NCI-H1048 (cell line): Measurements from ENCODE around the gene HTR3B.
"Not testable (repeated sequence)": the region's sequence is repeated elsewhere in the genome, so short reads cannot be mapped to it uniquely, and the experiment has no call there.

Experiments used
- DNase-seq: peaks from one replicate; lab custom pipeline; 2025; lab: John Stamatoyannopoulos, UW

HTR3B gene

GRCh38 chr11:113946162-113946561 is 41.6 kb downstream of the HTR3B start:
- DNase-seq = not testable (repeated sequence)

- no peak for DNase-seq
These were observed 43.4 kb downstream of the HTR3B start for GRCh38 chr11:113947994-113948393.

GRCh38 chr11:113949891-113950290 is 45.3 kb downstream of the HTR3B start:
- no peak for DNase-seq

DNA sequence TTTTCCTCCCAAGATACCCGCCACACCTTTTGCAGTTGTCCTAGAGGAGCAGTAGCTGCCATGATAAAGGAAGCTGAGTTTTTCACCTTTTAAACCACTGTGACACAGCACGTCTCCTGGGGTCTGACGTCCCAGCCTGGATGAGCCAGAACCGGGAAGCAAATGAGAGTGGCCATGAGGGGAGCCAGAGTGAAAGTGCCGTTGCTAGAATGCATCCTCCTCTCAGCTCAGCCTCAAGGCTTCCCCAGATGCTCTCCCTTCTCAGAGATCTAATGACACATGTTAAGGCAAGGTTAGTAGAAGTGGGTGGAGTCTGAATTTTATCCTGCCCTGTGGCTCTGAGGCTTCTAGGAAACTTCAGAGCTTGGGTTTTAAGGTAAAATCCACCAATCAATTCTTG is 46.9 kb downstream of the HTR3B start:
- no peak for DNase-seq

DNA sequence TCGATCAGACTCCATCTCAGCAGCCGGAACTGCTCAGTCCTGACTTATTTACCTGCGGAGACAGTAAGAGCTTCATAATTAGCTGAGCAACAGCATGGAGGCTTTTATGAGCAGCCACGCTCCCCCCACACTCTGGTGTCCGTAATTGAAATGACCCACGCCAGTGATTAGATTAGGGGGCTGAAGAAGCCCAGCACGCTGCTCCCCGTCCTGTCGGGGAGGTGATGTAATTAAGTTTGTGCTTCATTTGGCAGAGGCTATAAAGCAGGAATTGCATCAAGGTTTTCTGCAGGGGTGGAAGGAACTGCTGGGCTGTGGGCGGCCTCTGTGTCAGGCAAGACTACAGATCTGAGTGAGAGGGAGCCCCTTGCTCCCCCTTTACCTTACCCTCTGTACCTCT is 47.5 kb downstream of the HTR3B start:
- DNase-seq = no peak

DNA sequence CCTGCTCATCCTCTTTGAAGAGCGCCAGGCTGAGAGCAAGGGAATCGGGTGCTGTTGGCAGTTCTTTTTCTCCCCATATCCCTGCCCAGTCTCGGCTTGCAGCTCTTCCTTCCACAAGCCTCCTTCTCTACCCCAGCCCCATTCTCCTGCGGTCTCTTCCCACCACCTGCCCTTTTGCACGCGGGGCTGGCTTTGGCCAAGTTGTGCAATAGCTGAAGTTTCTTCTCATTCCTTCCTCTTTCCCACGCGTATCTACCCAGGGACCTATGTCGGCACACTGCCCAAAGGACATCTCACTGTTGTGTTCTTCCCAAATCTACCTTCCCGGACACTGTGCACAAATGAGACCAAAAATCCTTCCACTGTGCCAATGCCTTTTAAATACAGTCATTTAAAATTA is 48.0 kb downstream of the HTR3B start:
- no peak for DNase-seq

DNA sequence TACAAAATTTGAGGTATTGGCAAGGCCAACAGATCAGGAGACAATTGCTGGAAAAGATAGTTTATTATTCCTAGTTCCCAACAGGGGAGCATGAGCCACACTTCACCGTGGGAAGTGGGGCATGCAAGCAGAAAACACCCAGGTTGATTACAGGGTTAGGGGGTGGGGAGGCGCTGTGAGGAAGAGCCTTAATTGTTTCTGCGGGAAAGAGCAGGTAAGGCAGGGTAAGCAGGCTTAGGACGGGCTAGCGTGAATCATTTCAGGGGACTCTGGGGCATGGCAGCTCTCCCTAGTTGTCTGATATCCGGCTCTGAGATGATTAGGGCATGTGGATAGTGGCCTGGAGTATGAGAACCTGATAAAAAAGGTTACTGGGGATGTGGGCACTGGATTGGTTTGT is 49.6 kb downstream of the HTR3B start:
- DNase-seq = no peak

- no peak for DNase-seq
These were observed 52.4 kb downstream of the HTR3B start for GRCh38 chr11:113956986-113957385.

GRCh38 chr11:113960702-113961330 is 56.2 kb downstream of the HTR3B start:
- no peak for DNase-seq

DNA sequence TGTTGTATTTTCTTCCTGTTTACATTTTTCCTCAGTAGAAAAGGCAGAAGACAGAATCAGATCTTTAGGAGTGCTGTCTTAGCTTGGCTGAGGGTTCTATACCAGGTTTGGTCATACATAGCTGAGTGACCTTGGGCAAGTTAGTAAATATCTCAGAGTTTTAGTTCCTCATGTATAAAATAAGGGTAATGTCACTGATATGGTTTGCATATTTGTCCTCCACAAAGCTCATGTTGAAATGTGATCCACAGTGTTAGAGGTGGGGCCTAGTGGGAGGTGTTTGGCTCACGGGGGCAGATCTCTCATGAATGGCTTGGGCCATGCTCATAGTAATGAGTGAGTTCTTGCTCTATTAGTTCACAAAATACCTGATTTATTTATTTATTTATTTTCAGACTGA is 62.8 kb downstream of the HTR3B start:
- DNase-seq = no peak

DNA sequence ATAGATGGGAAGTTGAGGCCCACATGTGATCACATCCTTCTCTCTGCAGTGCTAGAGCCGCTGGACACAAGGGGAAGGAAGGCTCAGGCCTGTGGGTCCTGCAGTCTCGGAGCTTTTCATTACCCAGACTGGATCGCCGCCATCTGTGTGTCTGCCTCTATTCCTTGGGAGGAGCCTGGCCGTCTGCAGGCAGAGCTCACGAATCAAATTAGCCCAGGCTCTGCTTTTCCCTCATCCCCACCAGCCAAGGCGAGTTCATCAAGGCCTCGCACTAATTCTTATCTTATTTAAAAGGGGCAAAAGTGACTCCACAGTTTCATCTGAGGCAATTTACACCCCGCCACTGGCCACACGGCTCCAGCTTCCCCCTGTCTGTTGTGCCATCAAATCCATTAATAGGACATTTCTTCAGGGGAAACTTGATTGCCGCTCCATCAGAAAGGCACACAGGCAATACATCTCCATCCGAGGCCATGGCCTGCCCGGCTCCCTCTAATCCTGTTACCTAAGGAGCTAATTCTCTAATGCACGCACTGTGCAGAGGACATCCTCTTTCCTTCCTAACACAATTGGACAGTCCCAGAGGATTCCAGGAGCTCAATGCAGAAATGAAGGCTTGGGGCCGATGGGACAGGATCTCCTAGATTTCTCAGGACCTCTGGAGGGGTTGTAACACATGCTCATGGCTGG is 67.1 kb downstream of the HTR3B start:
- DNase-seq = no peak

DNA sequence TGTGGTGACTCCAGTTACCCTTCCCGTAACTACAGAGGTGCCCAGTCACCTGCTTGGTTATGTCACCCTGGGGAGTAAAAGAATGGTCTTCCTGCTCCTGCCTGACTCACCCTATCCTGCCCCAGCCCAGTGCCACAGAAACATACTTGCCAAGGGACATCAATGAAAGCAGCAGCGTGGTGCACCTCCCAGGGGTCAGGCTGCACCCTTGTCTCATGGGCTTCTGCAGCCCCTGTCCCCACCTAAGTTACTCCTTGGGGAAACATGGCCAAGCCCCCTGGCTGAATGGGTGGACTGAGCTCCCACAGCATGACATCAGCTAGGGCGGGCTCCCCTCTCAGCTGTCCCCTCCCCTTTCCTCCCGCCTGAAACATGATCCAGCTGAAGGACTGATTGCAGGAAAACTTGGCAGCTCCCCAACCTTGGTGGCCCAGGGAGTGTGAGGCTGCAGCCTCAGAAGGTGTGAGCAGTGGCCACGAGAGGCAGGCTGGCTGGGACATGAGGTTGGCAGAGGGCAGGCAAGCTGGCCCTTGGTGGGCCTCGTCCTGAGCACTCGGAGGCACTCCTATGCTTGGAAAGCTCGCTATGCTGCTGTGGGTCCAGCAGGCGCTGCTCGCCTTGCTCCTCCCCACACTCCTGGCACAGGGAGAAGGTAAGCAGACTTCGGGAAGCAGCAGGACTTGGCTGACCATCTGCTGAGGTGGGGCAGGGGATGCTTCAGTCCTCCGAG is 70.3 kb downstream of the HTR3B start, which contains the start of gene HTR3A:
Gene HTR3A, plus strand, starts transcription at position 368 of the 730 bp plus-strand sequence. Its CDS starts 218 bp downstream, at position 586.
- DNase-seq = peak; percentile 15

- DNase-seq = no peak
These were observed 72.5 kb downstream of the HTR3B start for GRCh38 chr11:113977071-113977490.

GRCh38 chr11:113977701-113978100 is 73.1 kb downstream of the HTR3B start:
- no peak for DNase-seq

- DNase-seq = no peak
These were observed 74.8 kb downstream of the HTR3B start for GRCh38 chr11:113979431-113979830.

DNA sequence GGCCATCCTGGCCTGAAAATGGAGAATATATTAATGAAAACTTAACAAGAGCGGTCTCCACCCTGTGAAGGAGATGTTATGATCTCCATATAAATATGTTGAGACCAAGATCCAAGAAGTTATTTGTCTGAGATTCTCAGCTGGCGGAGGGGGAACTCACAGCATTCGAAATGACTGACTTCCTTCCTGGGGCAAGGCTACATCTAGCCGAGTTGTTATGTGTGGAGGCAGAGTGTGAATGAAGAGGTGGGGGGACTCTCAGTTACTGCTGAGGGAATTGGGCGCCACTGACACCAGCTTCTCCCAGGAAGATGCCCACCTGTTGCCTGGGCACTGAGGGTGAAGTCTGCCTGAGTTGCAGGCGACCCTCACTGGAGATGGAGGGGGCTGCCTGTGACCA is 76.2 kb downstream of the HTR3B start:
- DNase-seq = no peak

GRCh38 chr11:113982306-113982705 is 77.7 kb downstream of the HTR3B start:
- DNase-seq = no peak

DNA sequence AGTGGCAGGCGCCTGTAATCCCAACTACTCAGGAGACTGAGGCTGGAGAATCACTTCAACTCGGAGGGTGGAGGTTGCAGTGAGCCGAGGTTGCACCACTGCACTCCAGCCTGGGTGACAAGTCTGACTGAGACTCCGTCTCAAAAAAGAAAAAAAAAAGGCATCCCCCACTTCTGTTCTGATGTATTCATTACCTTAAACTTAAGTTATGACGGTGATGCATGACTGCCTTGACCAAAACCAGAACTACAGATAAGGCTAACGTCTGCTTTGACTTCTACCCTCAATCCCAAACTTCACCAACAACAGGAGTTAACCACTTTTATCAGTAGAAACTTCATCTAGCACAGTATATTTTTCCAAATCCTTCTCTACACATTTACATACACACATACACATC is 80.2 kb downstream of the HTR3B start:
- no peak for DNase-seq

GRCh38 chr11:113985906-113986305 is 81.3 kb downstream of the HTR3B start:
- DNase-seq = no peak

DNA sequence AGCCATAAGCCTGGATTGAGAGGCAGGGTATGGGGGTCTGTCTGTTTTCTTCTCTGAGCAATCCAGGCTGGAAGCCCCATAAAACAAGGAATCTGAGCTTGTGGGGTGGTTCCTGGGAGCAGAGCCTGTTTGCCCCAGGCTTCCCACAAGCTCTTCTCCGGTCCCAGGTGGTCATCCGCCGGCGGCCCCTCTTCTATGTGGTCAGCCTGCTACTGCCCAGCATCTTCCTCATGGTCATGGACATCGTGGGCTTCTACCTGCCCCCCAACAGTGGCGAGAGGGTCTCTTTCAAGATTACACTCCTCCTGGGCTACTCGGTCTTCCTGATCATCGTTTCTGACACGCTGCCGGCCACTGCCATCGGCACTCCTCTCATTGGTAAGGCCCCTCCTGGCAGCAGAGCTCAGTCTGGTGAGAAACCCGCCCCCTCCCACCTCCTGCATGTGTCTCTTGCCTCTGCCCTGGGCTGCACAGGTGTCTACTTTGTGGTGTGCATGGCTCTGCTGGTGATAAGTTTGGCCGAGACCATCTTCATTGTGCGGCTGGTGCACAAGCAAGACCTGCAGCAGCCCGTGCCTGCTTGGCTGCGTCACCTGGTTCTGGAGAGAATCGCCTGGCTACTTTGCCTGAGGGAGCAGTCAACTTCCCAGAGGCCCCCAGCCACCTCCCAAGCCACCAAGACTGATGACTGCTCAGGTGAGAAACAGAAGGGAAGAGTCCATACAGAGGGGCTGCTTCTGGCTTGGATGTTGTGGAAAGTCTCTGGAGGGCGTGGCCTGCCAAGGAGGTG is 82.0 kb downstream of the HTR3B start:
- DNase-seq = no peak

GRCh38 chr11:113989381-113989780 is 84.8 kb downstream of the HTR3B start:
- no peak for DNase-seq

DNA sequence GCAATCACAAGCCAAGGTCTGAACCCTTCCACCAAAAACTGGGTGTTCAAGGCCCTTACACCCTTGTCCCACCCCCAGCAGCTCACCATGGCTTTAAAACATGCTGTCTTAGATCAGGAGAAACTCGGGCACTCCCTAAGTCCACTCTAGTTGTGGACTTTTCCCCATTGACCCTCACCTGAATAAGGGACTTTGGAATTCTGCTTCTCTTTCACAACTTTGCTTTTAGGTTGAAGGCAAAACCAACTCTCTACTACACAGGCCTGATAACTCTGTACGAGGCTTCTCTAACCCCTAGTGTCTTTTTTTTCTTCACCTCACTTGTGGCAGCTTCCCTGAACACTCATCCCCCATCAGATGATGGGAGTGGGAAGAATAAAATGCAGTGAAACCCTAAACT is 85.3 kb downstream of the HTR3B start:
- no peak for DNase-seq
